ENCODE results near the gene SULT1E1.

GRCh38 chr4:69828828-69829227, 31.1 kb downstream of the SULT1E1 start:
- no peak for TF ChIP-seq CTCF (IDR thresholded peaks at IDR 0.05)
- TF ChIP-seq EZH2phosphoT487 (IDR thresholded peaks at IDR 0.05) = no peak
